Sciatic nerve (tissue), 2 donors: ENCODE results near the gene IL21R. TPM values are rescaled to one million over a fixed set of nuclear protein-coding genes. Genes with fewer than 3 reads are reported as not detected.

ENCODE experiments used
- ATAC-seq: fragments of 200-7000 bp; cut with Tn5 transposase; one replicate; pipeline ENCODE4 v1.9.1; 2020; ENCODE audit warnings: mild to moderate bottlenecking, moderate library complexity
- DNase-seq: peaks from one replicate; pipeline ENCODE4 v3.0.0-alpha.2; 2020; ENCODE audit warnings: low spot score
- intact Hi-C: fragments of 100-400 bp; cut with DNase I; formaldehyde crosslinking; loops from one replicate; pipeline ENCODE4 v1.14.2; 2022
- total RNA-seq: library from RNA; stranded (reverse); fragmentation: NEBNext Ultra II Directional; extraction: Animal tissue kit (Norgen Biotek cat#: 25700); gene quantifications from one replicate; pipeline ENCODE4 v1.2.1, GENCODE V29; 2021
- donor health status: DM: no; HTN: no; CAD: no.
- donor health status: DM: no; HTN: no; CAD: no.

IL21R gene
- total RNA-seq, 1 donor from 2014 or later = 1.7 TPM

GRCh38 chr16:27495191-27495590 lies 93.2 kb downstream of the IL21R start:
- peak; percentile 88 for DNase-seq
- intact Hi-C loops = no loop called here
- peak; percentile 68 for ATAC-seq

DNA sequence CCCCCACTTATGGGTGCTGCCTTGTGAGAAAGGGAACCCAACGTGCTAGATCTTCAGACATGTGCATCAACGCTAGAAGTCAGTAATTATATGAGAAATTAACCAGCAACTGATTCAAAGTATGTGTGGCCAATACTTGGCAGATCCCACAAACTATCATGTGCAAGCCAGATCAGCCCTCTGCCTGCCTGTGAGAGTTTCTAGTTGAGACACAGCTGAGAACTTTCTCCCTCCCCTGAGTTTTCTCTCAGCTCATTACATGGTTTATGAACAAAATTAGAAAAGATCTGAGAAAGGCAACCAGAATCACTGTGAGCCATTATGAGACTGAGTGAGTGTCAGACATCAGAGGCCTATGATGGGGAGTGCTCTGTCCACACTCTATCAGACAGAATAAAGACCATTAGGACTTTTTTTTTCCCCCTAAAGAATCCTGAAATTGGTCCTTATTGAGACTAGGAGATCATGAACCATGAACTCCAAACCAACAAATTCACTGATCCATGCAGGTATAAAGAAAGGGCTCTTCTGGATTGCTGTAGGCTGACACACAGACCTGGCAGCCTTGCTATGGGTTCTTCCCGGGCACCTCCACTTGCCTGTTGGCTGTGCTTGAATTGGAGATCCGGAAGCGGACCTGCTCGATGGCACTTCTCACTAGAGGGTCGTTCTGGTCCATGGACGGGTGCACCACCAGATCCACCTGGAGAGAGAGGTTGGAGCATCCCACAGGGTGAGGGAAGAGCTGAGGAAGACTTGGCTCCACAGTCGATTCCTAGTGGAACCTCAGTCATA lies 96.3 kb downstream of the IL21R start:
- ATAC-seq (no peak), DNase-seq (no peak)
- intact Hi-C loops = no loop called here

- DNase-seq (no peak), ATAC-seq (no peak)
- intact Hi-C loops = no loop called here
Measured at GRCh38 chr16:27498916-27499658, 97.1 kb downstream of the IL21R start.

DNA sequence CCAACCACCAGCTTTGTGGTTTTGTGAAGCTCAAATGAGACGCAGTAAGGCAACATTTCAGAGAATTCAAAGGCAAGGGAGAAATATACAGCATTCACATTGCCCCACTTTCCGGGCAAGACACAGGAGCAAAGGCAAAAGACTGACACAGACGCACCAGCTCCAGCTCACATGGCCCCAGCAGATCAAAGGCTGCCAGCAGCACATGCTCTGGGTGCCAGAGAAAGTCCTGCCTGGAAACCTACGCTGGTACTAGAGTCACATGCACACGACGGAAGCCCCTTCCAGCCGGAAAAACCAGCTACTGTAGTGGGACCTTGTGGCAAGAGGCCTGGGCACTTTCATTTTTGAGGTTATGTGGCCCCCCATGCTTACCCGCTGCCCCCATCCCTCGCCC lies 97.7 kb downstream of the IL21R start:
- DNase-seq (no peak), ATAC-seq (no peak)
- intact Hi-C loops = no loop called here

DNA sequence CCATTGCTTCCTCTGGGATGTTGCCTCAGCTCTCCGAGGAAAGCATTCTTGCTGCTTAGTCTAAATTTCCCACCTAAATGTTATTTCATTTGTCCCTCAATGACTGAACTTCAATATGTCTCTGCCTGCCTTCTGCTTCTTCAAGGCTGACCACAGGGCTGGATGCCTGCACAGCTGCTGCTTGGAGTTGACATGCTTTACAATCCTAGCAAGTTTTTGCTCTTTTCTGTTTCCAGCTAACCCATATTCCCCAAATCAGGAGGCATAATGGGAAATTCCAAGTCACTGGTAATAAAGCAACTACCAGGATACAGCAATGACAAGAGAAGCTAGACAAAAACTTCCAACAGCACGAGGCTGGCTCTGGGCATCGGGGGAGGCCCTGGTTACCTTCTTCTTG lies 98.8 kb downstream of the IL21R start:
- no peak for DNase-seq
- no peak for ATAC-seq
- intact Hi-C loops = no loop called here

Other genes starting within 250 kb of the IL21R start
- gene KDM8, start 198.6 kb upstream of the IL21R start, total RNA-seq = 8.3 TPM
- gene NSMCE1, start 133.4 kb upstream of the IL21R start, total RNA-seq = 39.5 TPM
- 62.8 TPM for gene IL4R, start 88.2 kb upstream of the IL21R start, total RNA-seq
- 54.0 TPM for gene GTF3C1, start 147.7 kb downstream of the IL21R start, total RNA-seq
- 30.2 TPM for gene KATNIP, start 148.0 kb downstream of the IL21R start, total RNA-seq